ENCODE data around the gene KRTAP2-2. TPM values are rescaled to one million over a fixed set of nuclear protein-coding genes. Genes with fewer than 3 reads are reported as not detected.

The KRTAP2-2 gene
- total and polyA plus RNA-seq, 10 of the 15 experiments (the other 5 are each of a cell fraction or from before 2014, with no cell fraction given): not detected

DNA sequence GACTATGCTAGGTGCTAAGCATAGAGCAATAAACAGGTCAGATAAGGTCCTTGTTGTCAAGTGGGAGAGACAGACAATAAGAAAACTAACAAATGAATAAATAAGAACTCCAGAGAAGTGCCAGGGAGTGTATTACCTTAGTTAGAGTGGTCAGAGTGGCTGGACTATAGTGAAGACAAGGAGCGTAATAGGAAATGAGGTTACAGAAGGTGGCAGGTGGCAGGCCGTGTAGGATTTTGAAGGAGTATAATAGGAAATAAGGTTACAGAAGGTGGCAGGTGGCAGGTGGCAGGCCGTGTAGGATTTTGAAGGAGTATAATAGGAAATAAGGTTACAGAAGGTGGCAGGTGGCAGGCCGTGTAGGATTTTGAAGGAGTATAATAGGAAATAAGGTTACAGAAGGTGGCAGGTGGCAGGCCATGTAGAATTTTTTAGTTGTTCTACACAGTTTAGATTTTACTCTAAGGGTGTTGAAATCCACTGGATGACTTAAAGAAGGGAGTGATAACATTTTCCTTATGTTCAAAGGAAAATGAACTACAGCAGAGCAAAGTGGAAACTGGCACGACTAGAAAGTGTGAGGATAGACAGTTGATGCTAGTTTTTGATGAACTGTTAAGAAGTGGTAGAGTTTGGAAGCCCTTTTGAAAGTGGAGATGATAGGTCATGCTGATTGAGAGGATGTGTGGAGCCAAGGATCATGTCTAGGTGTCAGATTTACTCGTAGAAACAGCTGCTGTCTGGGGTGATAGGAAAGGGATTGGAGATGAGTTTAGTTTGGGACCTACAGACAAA is 42.5 kb downstream of the KRTAP2-2 start:
- Histone ChIP-seq H3K4me3 (no peak overlapping the region), H4K20me1 (ENCODE audit: control insufficient read depth, insufficient read depth) (no peaks in the 10 kb centered on the region), H2AFZ (ENCODE audit: control insufficient read depth, low read depth, low read length) (no peak overlapping the region), H3K9me3 (replicated peaks; ENCODE audit: control insufficient read depth, insufficient read depth, low read length) (no peaks in the 10 kb centered on the region), H3K9ac (ENCODE audit: control insufficient read depth, insufficient read depth, low read length) (no peak overlapping the region), H3K36me3 (ENCODE audit: control insufficient read depth in 2 of 2, insufficient read depth in 2 of 2, low read length in 1 of 2) (no peaks in the 10 kb centered on the region), H3K27ac (ENCODE audit: control insufficient read depth, insufficient read depth) (no peak overlapping the region), H3K4me1 (ENCODE audit: control insufficient read depth, insufficient read depth, low read length) (no peaks in the 10 kb centered on the region), H3K79me2 (ENCODE audit: control insufficient read depth, insufficient read depth, low read length) (no peaks in the 10 kb centered on the region), H3K27me3 (replicated peaks in 1 of 2; ENCODE audit: control insufficient read depth in 2 of 2, insufficient read depth in 2 of 2, low read length in 1 of 2) (peaks cover 0 to 3% of the 10 kb centered on the region in 2 experiments; a peak in 2 of 4 replicates), H3K4me2 (ENCODE audit: control insufficient read depth, insufficient read depth) (no peak overlapping the region)
- ChIA-PET RAD21 (ENCODE audit: unreplicated experiment) (no interaction called here), POLR2A (no interaction called here), CTCF (no interaction called here), SMC1A (ENCODE audit: uncharacterized antibody, unreplicated experiment) (no interaction called here)
- BruUV-seq (replicated peaks): no TSS peak
- in situ Hi-C loops (cut with MboI) (no loop called here), intact Hi-C loops (cut with micrococcal nuclease; ENCODE audit: unreplicated experiment) (no loop called here)
- TF ChIP-seq NFXL1 (IDR thresholded peaks at IDR 0.05; ENCODE audit: borderline replicate concordance) (no peak), SIN3A (IDR thresholded peaks at IDR 0.05; ENCODE audit: low read depth, low read length) (no peak), SP1 (IDR thresholded peaks at IDR 0.05; ENCODE audit: low read depth, low read length) (no peak), ZBTB33 (IDR thresholded peaks at IDR 0.05) (no peak), ZNF207 (IDR thresholded peaks at IDR 0.05; ENCODE audit: borderline replicate concordance) (no peak), SIX5 (IDR thresholded peaks at IDR 0.05; ENCODE audit: low read depth, low read length, severe bottlenecking) (no peak)
- DNase-seq (ENCODE audit: low read depth, low spot score) (no peak), ATAC-seq (no peak), FAIRE-seq (no peak)
- WGBS (ENCODE audit: insufficient coverage, insufficient replicate concordance, low lambda C conversion rate, missing lambda C conversion rate): 33% methylated on average over 6 of the region's 6 CpGs

Measured in GM12878 (cell line).